T-helper 2 cell treated with Interferon-gamma antibody and Interleukin-4, amounts not matched to agents 100 ng/mL and 5 ng/mL, for 36 hours (primary cell): ENCODE data around the gene ARID5B. TPM values are rescaled to one million over a fixed set of nuclear protein-coding genes. Genes with fewer than 3 reads are reported as not detected.
"Not testable (repeated sequence)": the region's sequence is repeated elsewhere in the genome, so short reads cannot be mapped to it uniquely, and the experiment has no call there.

Source experiments
- intact Hi-C: fragments of 100-400 bp; cut with micrococcal nuclease; formaldehyde crosslinking; loops from one replicate; pipeline ENCODE4 v1.15.1; 2023
- total RNA-seq: library from RNA; stranded (reverse); gene quantifications from 2 replicates; pipeline ENCODE4 v1.2.3, GENCODE V29; 2022

The ARID5B gene, protein sequence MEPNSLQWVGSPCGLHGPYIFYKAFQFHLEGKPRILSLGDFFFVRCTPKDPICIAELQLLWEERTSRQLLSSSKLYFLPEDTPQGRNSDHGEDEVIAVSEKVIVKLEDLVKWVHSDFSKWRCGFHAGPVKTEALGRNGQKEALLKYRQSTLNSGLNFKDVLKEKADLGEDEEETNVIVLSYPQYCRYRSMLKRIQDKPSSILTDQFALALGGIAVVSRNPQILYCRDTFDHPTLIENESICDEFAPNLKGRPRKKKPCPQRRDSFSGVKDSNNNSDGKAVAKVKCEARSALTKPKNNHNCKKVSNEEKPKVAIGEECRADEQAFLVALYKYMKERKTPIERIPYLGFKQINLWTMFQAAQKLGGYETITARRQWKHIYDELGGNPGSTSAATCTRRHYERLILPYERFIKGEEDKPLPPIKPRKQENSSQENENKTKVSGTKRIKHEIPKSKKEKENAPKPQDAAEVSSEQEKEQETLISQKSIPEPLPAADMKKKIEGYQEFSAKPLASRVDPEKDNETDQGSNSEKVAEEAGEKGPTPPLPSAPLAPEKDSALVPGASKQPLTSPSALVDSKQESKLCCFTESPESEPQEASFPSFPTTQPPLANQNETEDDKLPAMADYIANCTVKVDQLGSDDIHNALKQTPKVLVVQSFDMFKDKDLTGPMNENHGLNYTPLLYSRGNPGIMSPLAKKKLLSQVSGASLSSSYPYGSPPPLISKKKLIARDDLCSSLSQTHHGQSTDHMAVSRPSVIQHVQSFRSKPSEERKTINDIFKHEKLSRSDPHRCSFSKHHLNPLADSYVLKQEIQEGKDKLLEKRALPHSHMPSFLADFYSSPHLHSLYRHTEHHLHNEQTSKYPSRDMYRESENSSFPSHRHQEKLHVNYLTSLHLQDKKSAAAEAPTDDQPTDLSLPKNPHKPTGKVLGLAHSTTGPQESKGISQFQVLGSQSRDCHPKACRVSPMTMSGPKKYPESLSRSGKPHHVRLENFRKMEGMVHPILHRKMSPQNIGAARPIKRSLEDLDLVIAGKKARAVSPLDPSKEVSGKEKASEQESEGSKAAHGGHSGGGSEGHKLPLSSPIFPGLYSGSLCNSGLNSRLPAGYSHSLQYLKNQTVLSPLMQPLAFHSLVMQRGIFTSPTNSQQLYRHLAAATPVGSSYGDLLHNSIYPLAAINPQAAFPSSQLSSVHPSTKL
- 30.9 and 31.0 TPM in 2 replicates for total RNA-seq

DNA sequence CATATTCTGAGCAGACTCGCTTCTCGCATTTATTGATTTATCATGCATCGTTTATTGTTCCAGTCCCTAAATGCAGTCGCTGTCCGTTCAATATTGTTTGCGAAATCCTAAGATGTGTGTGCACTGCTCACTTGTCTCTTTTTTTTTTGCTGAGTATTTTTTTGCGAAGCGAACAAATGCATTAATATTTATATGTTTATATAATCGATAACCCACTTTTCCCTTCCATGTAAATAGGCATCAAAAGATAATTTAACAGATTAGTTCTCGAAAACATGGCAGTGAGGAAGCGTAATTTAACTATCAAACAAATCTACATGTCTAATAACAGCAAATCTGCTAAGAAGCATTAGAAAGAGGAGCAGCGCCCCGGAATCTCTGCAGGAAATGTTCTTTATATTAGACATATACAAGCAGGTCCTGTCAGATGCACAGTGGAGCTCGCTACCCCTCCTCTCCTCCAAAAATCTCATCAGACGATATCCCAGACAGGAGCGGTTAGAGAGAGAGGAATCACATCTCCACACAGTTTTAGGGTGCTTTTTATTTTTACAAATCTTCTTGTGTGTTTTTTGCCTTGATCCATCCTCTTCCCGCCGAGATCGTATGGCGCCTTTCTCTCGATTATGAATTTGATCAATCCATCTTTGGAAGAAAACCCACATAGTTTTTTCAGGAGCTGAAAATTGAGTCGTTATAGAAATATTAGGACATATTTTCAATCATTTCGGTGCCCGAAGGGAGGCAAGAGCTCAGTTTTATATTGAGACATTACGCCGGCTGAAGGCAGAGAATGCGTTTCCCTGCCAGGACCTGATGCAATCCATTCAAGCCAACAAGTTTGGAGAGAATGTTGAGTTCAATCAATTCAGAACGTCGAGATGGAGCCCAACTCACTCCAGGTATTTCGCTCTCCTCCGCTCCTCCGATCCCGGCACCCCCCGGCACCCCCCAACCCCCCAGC, at the start of gene ARID5B:
TSS of gene ARID5B (plus strand) at position 871 of the 964 bp plus-strand sequence. CDS start at position 882, 11 bp downstream.
- intact Hi-C loops = loop anchor here (1.0 to 10.0 kb wide), 7 partner anchors 87 to 1994 kb away; partner anchors contain the start of genes CCDC6 and NRBF2

DNA sequence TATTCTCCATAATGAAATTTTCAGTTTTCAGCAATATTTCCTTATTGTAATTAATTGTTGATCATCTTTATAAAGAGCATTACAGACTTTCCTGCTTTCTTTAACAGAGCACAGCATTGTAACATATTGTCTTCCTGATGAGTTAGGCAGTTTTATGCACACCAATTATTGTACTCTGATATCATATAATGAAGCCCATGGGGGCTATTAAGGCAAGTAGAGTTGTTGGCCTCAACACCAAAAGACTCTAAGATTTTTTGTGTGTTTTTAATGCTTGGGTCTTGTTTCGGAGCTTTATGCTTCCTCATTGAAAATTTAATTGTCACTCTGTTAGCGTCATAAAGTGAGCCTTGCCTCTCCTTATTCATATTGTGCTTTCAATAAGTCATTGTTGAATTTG, 49.2 kb upstream of the ARID5B start:
- intact Hi-C loops = no loop called here

DNA sequence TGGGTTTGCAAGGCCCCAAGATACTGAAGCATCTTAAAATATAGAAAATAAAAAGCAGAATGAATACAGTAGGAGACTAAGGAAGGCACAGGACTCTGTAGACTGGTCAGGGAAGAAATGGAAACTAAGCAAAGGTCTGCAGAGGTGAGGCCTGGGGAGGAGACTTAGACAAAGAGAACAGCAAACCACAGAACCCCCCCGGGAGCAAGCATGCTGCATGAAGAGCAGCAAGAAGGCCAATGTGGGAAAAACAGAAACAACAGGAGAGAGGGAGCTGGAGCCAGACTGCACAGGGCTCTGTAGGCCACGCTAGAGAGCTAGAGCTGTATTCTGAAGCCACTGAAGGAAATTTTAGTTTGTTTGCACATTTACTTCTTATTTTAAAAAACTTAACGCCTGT, 45.7 kb upstream of the ARID5B start:
- intact Hi-C loops = no loop called here

DNA sequence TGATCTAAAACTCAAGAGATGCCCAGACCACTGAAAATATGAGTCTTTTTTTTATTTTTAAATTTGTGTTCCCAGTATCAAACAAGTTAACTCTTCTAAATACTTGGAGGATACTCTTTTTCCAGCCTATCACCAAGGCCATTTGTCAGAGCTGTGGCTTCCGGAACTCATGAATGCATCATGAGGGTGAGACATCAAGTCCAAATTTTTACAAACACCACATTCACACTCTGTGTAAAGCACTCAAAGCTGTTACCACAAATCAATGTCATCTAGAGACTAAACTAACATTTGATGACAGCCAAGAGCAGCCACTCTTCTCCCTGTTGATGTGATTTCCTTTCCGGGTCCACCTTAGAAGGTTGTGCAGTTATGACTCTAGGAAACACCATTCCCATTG, 43.8 kb upstream of the ARID5B start:
- intact Hi-C loops = no loop called here

DNA sequence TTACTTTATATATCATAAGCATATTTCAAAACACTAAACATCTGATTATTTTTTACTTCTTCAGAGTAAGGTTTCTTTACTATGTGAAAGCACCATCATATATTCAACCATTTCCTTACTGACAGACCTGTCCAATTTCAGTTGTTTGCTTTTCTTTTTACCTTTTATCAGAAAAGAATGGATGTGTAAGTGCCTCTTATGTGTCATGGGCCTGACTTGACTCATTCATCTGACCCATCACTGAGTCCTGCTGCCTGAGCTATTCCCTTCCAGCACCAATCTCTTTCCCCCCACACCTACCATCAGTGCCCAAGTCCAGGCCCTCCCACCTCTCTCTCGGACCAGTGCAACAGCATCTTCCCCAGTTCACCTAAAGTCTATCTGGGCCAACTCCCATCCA, 41.7 kb upstream of the ARID5B start:
- intact Hi-C loops = no loop called here

DNA sequence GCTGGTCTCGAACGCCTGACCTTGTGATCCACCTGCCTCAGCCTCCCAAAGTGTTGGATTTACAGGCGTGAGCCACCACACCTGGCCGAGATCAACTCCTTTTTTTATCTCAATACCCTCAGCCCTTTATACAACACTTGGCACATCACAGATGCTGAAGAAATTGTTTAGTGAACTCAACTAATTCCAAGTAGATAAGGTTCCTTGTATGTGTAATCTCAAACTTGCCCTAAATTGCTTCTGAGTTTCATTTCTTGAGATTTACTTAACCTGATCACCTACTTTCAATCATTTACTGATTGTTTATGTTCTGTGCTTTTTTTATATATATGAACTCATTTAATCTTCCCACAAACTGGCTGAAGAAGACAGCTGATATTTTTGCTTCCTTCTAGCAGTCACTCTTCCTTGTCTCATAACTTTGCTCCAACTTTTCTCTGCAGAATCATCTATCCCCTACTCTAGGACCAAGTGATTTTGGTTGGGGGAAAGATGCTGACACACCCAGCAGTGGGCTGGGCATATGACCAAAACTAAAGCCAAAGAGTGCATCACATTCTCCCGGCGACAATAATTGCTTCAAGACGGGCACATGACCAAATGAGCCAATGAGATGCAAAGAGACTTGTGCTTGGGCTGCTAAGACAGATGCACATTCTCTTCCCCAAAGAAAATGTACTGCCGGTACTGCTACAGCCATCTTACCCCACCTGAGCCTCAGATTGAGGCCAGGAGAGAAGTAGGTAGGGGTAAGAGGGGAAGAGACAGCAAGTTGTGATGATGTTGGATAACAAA, 40.3 kb upstream of the ARID5B start:
- intact Hi-C loops = no loop called here

DNA sequence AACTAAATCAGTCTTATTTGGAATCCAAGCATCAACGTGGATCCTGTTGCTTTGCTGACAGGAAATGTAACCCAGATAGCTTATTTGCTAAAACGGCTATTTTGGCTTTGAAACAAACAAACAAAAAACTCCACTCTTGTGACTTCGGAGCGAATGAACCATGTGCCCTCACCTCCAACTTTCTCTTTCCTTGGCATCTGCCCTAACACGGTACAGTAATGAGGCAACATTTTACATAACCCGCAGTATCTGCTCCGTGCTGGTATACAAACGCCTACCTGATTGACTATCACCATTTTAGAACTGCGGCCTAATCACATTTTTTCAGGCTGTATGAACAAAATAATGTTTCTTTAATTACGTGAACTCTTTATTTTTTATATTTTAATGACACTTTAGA, 37.5 kb upstream of the ARID5B start:
- intact Hi-C loops = no loop called here

DNA sequence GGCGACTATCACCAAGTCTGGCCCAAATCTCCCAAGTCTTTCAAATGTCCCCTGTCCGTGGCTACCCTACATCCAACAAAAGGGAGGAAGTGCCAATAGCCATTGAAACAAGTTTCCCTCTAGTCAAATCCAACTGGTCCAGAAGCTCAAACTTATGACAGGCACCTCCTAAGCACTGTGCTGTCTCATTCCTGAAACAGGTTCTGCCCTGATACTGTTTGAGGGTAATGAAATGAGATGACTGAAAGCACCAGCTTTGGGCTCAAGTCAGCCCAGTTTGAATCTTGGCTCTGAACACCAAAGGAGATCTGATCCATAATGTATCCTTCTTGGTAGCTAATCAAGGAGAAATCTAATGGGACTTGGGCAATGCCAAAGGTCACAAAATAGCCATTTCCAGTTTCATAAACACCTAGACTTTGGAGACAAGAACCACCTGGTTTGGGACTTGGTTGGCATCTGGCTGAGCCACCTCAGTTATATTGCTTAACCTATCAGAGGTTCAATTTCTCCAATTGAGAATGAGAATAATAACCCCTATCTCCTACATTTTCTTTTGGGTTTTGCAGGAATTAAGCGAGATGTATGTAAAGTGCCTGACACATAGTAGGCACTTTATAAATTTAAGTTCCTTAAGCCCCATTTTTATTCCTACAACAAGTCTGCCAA, 34.7 kb upstream of the ARID5B start:
- intact Hi-C loops = no loop called here

DNA sequence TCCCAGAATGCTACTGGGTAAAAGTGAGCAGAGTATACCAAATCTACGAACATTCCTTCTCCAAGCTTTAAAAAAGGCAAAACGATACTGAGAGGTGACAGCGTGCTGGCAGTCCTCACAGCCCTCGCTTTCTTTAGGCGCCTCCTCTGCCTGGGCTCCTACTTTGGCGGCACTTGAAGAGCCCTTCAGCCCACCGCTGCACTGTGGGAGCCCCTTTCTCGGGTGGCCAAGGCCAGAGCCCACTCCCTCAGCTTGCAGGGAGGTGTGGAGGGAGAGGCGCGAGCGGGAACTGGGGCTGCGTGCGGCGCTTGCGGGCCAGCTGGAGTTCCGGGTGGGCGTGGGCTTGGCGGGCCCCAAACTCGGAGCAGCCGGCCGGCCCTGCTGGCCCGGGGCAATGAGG, 34.1 kb upstream of the ARID5B start:
- intact Hi-C loops = not testable (repeated sequence)

DNA sequence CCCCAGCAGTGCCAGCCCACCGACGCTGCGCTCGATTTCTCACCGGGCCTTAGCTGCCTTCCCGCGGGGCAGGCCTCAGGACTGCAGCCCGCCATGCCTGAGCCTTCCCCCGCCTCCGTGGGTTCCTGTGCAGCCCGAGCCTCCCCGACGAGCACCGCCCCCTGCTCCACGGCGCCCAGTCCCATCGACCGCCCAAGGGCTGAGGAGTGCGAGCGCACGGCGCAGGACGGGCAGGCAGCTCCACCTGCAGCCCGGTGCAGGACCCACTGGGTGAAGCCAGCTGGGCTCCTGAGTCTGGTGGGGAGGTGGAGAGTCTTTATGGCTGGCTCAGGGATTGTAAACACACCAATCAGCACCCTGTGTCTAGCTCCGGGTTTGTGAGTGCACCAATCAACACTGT, 33.7 kb upstream of the ARID5B start:
- intact Hi-C loops = not testable (repeated sequence)

DNA sequence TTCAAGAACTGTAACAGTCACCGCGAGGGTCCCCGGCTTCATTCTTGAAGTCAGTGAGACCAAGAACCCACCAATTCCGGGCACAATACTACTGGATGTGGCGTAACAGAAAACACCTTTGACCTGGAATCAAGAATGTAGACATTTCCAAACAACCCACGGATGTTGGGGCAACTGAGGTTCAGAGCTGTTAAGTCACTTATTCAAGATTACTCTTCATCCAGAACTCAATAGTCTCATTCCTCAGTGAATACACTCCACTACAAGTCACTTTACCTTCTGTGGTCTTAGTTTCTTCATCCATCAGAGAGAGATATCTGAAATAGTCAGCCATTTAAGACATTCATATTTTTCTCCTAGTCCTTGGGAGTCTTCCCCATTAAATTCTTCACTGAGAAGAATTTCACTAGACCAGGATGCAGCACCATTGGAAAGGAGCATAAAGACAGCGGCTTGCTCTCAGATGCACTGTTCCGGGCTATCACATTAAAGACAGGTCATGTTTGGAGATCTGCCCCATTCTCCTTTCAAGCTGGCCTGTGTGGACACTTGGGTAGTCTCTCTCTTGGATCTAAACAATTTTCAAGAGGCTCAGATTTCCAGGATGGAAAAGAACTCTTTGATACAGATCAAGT, 32.3 kb upstream of the ARID5B start:
- intact Hi-C loops = no loop called here

DNA sequence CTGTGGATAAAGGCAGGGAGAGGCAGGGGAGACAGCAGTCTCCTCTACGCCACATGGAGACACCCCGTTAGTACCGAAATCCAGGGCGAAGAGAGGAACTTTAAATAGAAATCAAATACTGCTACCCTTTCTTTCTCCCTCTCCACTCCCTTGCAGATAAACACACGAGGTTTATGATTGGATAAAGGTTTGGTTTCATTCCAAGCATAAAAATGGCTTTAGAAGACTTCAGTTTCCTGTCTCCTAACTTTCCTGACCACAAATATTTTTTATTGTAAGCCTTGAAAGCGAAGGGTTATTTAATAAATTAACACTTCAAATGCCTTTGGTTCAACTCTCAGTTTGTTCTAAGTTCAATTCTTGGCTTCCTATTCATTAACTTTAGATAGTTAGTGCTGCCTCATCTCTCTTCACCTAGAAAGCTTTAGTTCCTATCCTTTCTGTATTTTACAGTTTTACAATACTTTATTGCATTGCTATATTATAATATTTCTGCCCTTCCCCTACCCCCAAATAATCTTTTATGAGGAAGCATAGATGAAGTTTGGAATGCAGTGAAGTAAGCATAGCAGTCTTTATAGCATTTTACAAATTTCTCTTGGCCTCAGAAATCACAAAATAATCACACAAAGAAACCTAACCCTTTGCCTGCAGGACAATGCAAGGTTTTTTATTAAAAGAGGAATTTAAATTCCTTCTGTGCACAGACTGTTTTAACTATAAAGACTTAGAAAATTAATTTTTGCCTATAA, 31.5 kb upstream of the ARID5B start:
- intact Hi-C loops = no loop called here

DNA sequence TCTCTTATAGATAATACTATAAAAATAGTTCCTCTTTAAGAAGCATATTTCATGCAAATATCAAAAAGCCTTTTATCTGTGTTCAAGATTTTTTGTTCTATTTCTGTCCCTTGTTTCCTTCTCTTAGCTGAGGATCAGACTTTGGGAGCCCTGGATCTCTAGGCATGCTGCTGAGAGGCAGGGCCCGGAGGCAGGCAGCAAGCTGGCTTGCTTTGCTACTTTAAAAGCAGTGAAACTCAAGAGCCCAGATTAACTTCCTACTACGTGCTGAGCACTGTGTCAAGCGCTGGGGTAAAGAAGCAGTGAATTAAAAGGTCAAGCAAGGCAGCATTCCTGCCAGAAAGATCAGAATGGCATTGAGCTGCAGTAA, 31.0 kb upstream of the ARID5B start:
- intact Hi-C loops = no loop called here

DNA sequence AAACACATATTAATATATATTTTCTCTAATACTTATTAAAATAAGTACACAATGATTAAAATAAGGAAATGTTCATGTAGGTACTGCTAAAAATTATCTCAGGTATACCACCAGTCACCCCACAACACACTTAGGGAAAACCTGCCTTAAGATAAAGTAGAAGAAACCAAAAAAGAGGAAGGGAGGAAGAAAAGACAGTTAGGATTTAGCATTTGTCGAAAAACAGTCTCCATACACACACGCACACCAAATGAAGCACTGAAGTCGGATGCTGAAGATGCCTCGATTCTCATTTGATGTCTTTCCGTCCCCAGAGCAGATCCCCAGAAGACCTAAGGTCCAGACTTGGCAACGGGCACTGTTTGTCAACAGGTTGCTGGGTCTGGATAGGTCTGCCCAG, 30.0 kb upstream of the ARID5B start:
- intact Hi-C loops = no loop called here

DNA sequence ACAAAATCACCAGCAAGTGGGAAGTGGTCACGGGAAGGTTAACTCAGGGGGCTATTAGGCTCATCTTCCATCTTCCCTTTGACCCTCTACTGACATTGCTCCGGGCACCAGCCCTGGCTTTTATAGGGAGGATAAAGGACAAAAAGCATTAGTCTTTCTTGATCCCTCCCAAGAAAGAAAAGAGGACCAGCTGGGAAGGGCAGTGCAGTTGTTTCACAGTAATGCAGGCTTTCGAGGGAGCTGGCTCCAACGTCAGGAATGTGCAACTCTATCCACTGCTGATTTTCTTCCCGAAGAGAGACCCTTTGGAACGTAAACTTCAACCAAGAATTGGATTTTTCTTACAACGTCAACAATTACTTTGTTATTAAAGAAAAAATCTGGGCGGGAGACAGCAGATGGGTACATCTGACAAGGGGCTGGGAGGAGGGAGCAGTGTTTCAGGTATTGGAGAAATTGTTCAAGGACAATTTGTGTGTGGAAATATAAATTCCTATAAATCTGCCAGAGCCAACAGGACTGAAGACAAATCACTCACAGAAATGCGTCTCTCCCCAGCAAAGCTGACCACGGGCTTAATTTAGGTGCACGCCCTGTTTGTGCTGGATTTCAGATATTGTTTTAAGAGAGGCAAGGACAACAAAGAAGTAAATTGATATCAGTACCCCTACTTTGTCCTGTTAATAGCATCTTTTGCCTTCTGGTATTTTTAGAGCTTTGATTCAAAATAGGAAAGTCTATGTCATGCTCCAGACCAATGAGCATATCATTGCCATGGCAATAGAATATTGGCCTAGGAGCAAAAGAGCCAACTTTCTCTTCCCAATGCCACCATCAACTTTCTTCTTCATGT, 23.4 kb upstream of the ARID5B start:
- intact Hi-C loops = no loop called here

DNA sequence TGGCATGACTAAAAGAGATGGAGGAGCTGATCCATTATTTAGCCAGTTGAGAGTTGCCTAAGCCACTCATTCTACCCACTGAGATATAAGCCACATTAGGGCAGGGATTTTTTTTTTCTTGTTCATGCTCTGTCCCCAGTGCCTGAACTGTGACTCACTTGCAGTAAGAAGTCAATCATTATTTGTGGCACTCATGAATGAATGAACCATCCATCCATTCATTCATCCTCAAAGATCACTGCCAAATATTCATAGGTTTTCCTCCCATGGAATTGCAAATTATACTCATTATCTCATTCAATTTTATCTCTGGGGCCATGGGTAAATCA, 22.8 kb upstream of the ARID5B start:
- intact Hi-C loops = no loop called here
